Measurements from ENCODE around the gene DAPL1.

DNA sequence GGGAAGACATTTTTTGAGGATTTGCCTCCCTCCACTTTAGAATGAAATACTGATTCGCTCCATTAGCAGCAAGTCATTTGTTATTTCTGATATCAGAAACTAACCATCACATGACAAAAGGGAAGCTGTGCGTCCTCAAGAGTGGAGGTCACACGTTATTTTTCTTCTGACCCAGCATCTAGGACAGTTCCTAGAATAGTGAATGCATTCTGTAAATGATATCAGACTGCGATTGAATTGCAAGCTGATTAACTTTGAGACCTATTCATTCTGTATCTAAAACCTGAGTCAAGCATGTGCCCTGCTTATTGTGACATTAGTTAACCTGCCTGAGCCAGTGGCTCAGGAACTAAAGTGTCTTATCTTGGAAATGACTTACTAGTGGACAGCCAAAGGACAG lies 10.1 kb downstream of the DAPL1 start:
- TF ChIP-seq, protein P1, sequence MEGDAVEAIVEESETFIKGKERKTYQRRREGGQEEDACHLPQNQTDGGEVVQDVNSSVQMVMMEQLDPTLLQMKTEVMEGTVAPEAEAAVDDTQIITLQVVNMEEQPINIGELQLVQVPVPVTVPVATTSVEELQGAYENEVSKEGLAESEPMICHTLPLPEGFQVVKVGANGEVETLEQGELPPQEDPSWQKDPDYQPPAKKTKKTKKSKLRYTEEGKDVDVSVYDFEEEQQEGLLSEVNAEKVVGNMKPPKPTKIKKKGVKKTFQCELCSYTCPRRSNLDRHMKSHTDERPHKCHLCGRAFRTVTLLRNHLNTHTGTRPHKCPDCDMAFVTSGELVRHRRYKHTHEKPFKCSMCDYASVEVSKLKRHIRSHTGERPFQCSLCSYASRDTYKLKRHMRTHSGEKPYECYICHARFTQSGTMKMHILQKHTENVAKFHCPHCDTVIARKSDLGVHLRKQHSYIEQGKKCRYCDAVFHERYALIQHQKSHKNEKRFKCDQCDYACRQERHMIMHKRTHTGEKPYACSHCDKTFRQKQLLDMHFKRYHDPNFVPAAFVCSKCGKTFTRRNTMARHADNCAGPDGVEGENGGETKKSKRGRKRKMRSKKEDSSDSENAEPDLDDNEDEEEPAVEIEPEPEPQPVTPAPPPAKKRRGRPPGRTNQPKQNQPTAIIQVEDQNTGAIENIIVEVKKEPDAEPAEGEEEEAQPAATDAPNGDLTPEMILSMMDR (tag by site-specific recombination; IDR thresholded peaks at IDR 0.05) = no peak
- TF ChIP-seq, protein P2, sequence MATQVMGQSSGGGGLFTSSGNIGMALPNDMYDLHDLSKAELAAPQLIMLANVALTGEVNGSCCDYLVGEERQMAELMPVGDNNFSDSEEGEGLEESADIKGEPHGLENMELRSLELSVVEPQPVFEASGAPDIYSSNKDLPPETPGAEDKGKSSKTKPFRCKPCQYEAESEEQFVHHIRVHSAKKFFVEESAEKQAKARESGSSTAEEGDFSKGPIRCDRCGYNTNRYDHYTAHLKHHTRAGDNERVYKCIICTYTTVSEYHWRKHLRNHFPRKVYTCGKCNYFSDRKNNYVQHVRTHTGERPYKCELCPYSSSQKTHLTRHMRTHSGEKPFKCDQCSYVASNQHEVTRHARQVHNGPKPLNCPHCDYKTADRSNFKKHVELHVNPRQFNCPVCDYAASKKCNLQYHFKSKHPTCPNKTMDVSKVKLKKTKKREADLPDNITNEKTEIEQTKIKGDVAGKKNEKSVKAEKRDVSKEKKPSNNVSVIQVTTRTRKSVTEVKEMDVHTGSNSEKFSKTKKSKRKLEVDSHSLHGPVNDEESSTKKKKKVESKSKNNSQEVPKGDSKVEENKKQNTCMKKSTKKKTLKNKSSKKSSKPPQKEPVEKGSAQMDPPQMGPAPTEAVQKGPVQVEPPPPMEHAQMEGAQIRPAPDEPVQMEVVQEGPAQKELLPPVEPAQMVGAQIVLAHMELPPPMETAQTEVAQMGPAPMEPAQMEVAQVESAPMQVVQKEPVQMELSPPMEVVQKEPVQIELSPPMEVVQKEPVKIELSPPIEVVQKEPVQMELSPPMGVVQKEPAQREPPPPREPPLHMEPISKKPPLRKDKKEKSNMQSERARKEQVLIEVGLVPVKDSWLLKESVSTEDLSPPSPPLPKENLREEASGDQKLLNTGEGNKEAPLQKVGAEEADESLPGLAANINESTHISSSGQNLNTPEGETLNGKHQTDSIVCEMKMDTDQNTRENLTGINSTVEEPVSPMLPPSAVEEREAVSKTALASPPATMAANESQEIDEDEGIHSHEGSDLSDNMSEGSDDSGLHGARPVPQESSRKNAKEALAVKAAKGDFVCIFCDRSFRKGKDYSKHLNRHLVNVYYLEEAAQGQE (tag by site-specific recombination; IDR thresholded peaks at IDR 0.05) = no peak
- no peak for TF ChIP-seq ZNF274 (IDR thresholded peaks at IDR 0.05; ENCODE audit: low read length)
- TF ChIP-seq ZNF274 (tag by site-specific recombination; IDR thresholded peaks at IDR 0.05; ENCODE audit: borderline replicate concordance) = no peak
- no peak for TF ChIP-seq TRIM28 (IDR thresholded peaks at IDR 0.05; ENCODE audit: borderline replicate concordance, low read length)
- no peak for TF ChIP-seq ZNF138 (tag by site-specific recombination; IDR thresholded peaks at IDR 0.05; ENCODE audit: borderline replicate concordance)
- TF ChIP-seq, protein P3, sequence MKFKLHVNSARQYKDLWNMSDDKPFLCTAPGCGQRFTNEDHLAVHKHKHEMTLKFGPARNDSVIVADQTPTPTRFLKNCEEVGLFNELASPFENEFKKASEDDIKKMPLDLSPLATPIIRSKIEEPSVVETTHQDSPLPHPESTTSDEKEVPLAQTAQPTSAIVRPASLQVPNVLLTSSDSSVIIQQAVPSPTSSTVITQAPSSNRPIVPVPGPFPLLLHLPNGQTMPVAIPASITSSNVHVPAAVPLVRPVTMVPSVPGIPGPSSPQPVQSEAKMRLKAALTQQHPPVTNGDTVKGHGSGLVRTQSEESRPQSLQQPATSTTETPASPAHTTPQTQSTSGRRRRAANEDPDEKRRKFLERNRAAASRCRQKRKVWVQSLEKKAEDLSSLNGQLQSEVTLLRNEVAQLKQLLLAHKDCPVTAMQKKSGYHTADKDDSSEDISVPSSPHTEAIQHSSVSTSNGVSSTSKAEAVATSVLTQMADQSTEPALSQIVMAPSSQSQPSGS (tag by site-specific recombination; IDR thresholded peaks at IDR 0.05; ENCODE audit: low read depth) = no peak
